Measurements from ENCODE around the gene CLSTN1. TPM values are rescaled to one million over a fixed set of nuclear protein-coding genes. Genes with fewer than 3 reads are reported as not detected.
"Not testable (repeated sequence)": the region's sequence is repeated elsewhere in the genome, so short reads cannot be mapped to it uniquely, and the experiment has no call there.

Gene CLSTN1
- total and polyA plus RNA-seq, 11 donors, result 37.6 to 79.4 (median 61.2) TPM

- ATAC-seq, result no peak
- no peak overlapping the region for H3K27ac ChIP-seq
- H3K36me3 ChIP-seq, result no peaks in the 10 kb centered on the region
- no peak overlapping the region for H3K4me3 ChIP-seq
- no peak for TF ChIP-seq CTCF (IDR thresholded peaks at IDR 0.05)
- TF ChIP-seq POLR2A (IDR thresholded peaks at IDR 0.05), result no peak
- peaks cover 0 to 27% (median 15%) of the 10 kb centered on the region in 12 donors for H3K4me1 ChIP-seq
- DNase-seq, result no peak
- no peaks in the 10 kb centered on the region for H3K9me3 ChIP-seq
- WGBS, 4 donors, result 77 to 84% (median 81%) methylated on average over 7 of the region's 7 CpGs
- intact Hi-C loops (cut with DNase I), result no loop called here
- H3K27me3 ChIP-seq, result no peaks in the 10 kb centered on the region
Observed at GRCh38 chr1:9805006-9805508, 18.7 kb downstream of the CLSTN1 start.

GRCh38 chr1:9803003-9803918 lies 20.5 kb downstream of the CLSTN1 start:
- H3K4me1 ChIP-seq, result peaks cover 0 to 33% (median 14%) of the 10 kb centered on the region in 12 donors
- H3K27me3 ChIP-seq; H3K4me3 ChIP-seq; intact Hi-C loops (cut with DNase I); DNase-seq; ATAC-seq; H3K36me3 ChIP-seq; H3K27ac ChIP-seq; H3K9me3 ChIP-seq: not testable (repeated sequence)
- WGBS, 4 donors, result 93 to 96% (median 95%) methylated on average over 13 of the region's 13 CpGs

- TF ChIP-seq POLR2A (IDR thresholded peaks at IDR 0.05) (no peak), CTCF (IDR thresholded peaks at IDR 0.05) (no peak)
Observed at GRCh38 chr1:9801909-9802308, 21.9 kb downstream of the CLSTN1 start.

GRCh38 chr1:9798236-9799130 lies 25.3 kb downstream of the CLSTN1 start:
- ATAC-seq (peak in 2 of 4 donors; percentile 52 to 74), DNase-seq (no peak)
- no peak for TF ChIP-seq CTCF (IDR thresholded peaks at IDR 0.05)
- TF ChIP-seq POLR2A (IDR thresholded peaks at IDR 0.05), result no peak
- no peaks in the 10 kb centered on the region for H3K27me3 ChIP-seq
- WGBS, 4 donors, result 81 to 87% (median 83%) methylated on average over 11 of the region's 11 CpGs
- peaks cover 0 to 49% (median 33%) of the 10 kb centered on the region in 12 donors for H3K4me1 ChIP-seq
- no peaks in the 10 kb centered on the region for H3K36me3 ChIP-seq
- peak overlapping the region in 3 of 12 donors; percentile 15 to 56 (median 40) for H3K27ac ChIP-seq
- no peaks in the 10 kb centered on the region for H3K9me3 ChIP-seq
- intact Hi-C loops (cut with DNase I), result no loop called here
- H3K4me3 ChIP-seq, result no peak overlapping the region

More at GRCh38 chr1:9801909-9802308, 21.9 kb downstream of the CLSTN1 start:
- H3K4me1 ChIP-seq, result peaks cover 0 to 41% (median 25%) of the 10 kb centered on the region in 12 donors
- no peak overlapping the region for H3K27ac ChIP-seq
- 94 to 100% (median 96%) methylated on average over 1 of the region's 1 CpG for WGBS, 4 donors
- H3K4me3 ChIP-seq, result no peak overlapping the region
- H3K36me3 ChIP-seq, result no peaks in the 10 kb centered on the region
- no peaks in the 10 kb centered on the region for H3K27me3 ChIP-seq
- ATAC-seq (no peak), DNase-seq (no peak)
- H3K9me3 ChIP-seq, result no peaks in the 10 kb centered on the region
- intact Hi-C loops (cut with DNase I), result no loop called here
